CD4-positive, CD25-positive, alpha-beta regulatory T cell (primary cell): ENCODE data around the gene LPCAT3. TPM values are rescaled to one million over a fixed set of nuclear protein-coding genes. Genes with fewer than 3 reads are reported as not detected.
A peak's percentile ranks its signal among the peaks of the same experiment; 100 is the strongest.

Source experiments
- ATAC-seq, 2 donors: fragments of 150-1000 bp; cut with Tn5 transposase; one replicate each; pipeline ENCODE4 v1.10.0; 2021; ENCODE audit warnings: low read depth in 2 of 2, moderate number of reproducible peaks in 2 of 2, moderate library complexity in 1 of 2
- DNase-seq, 3 donors: peaks; one replicate each; pipeline versions ENCODE4 v3.0.0 to v3.0.0-alpha.2; 2012 to 2022; ENCODE audit warnings: mixed read lengths in 1 of 3
- H3K27ac ChIP-seq: one replicate; pipeline ENCODE4 v1.7.0; 2013; ENCODE audit warnings: mild to moderate bottlenecking, low read length; ENCODE audit not compliant: insufficient read depth, poor library complexity, severe bottlenecking
- H3K27me3 ChIP-seq: one replicate; pipeline ENCODE4 v1.7.0; 2013; ENCODE audit warnings: low read length; ENCODE audit not compliant: control insufficient read depth, insufficient read depth
- H3K36me3 ChIP-seq: one replicate; pipeline ENCODE4 v1.7.0; 2013; ENCODE audit warnings: mild to moderate bottlenecking, low read length, moderate library complexity; ENCODE audit not compliant: control insufficient read depth, insufficient read depth
- H3K4me1 ChIP-seq: 2 replicates; pipeline ENCODE4 v1.7.0; 2013; ENCODE audit warnings: mild to moderate bottlenecking, low read length; ENCODE audit not compliant: insufficient read depth, control insufficient read depth, poor library complexity, severe bottlenecking
- H3K4me3 ChIP-seq: one replicate; pipeline ENCODE4 v1.7.0; 2013; ENCODE audit warnings: low read depth, mild to moderate bottlenecking, low read length, moderate library complexity
- H3K9me3 ChIP-seq, 2 experiments: 1 replicate in 1 of 2; 2 replicates in 1 of 2; pipeline ENCODE4 v1.7.0; 2013; ENCODE audit warnings: low read length in 2 of 2, mild to moderate bottlenecking in 1 of 2, moderate library complexity in 1 of 2; ENCODE audit not compliant: control insufficient read depth in 2 of 2
- H3K27ac Mint-ChIP-seq, 3 donors: one replicate each; pipeline ENCODE4 v1.8.0; 2020 to 2022; ENCODE audit warnings: mild to moderate bottlenecking in 3 of 3, mixed read lengths in 3 of 3, moderate library complexity in 2 of 3
- H3K27me3 Mint-ChIP-seq: one replicate; pipeline ENCODE4 v1.8.0; 2022; ENCODE audit warnings: mild to moderate bottlenecking, mixed read lengths
- H3K36me3 Mint-ChIP-seq: one replicate; pipeline ENCODE4 v1.8.0; 2020; ENCODE audit warnings: mixed read lengths
- H3K4me1 Mint-ChIP-seq, 4 donors: one replicate each; pipeline ENCODE4 v1.8.0; 2020 to 2022; ENCODE audit warnings: mixed read lengths in 4 of 4, mild to moderate bottlenecking in 1 of 4
- H3K4me3 Mint-ChIP-seq, 4 donors: one replicate each; pipeline ENCODE4 v1.8.0; 2020 to 2022; ENCODE audit warnings: mild to moderate bottlenecking in 4 of 4, mixed read lengths in 4 of 4, moderate library complexity in 3 of 4
- H3K9me3 Mint-ChIP-seq, 7 donors: one replicate each; pipeline ENCODE4 v1.8.0; 2020 to 2022; ENCODE audit warnings: mixed read lengths in 7 of 7, mild to moderate bottlenecking in 3 of 7, moderate library complexity in 2 of 7
- polyA plus RNA-seq, 4 donors: library from polyadenylated mRNA; unstranded; fragments of 300-500 nt; fragmentation: Illumina TruSeq; gene quantifications; one replicate each; pipeline ENCODE4 v1.2.3, GENCODE V29; 2021
- total RNA-seq: library from RNA; stranded (reverse); gene quantifications from one replicate; pipeline ENCODE4 v1.2.3, GENCODE V29; 2022

Gene LPCAT3
- total and polyA plus RNA-seq, 5 donors from 2014 or later, result 25.0 to 32.8 (median 30.8) TPM

GRCh38 chr12:6996040-6996441 lies 22.2 kb downstream of the LPCAT3 start:
- no peak overlapping the region for H3K4me3 ChIP-seq
- peaks cover 17% of the 10 kb centered on the region for H3K36me3 ChIP-seq
- H3K36me3 Mint-ChIP-seq, result peaks cover 21% of the 10 kb centered on the region
- H3K9me3 Mint-ChIP-seq, result no peaks in the 10 kb centered on the region
- no peaks in the 10 kb centered on the region for H3K27me3 ChIP-seq
- ATAC-seq (no peak), DNase-seq (no peak)
- H3K4me3 Mint-ChIP-seq, result no peak overlapping the region
- H3K9me3 ChIP-seq, result no peaks in the 10 kb centered on the region
- peaks cover 3% of the 10 kb centered on the region for H3K4me1 ChIP-seq
- H3K27me3 Mint-ChIP-seq, result no peaks in the 10 kb centered on the region
- H3K27ac Mint-ChIP-seq, result peak overlapping the region in 2 of 3 donors; percentile 62 to 64
- peaks cover 5 to 19% (median 9%) of the 10 kb centered on the region in 4 donors for H3K4me1 Mint-ChIP-seq
- no peak overlapping the region for H3K27ac ChIP-seq

GRCh38 chr12:6987956-6988553 lies 30.2 kb downstream of the LPCAT3 start:
- Histone ChIP-seq H3K27ac (no peak overlapping the region), H3K27me3 (no peaks in the 10 kb centered on the region), H3K9me3 (no peaks in the 10 kb centered on the region), H3K36me3 (peaks cover 20% of the 10 kb centered on the region), H3K4me3 (no peak overlapping the region), H3K4me1 (no peaks in the 10 kb centered on the region)
- H3K27me3 Mint-ChIP-seq, result no peaks in the 10 kb centered on the region
- DNase-seq (no peak), ATAC-seq (no peak)
- no peaks in the 10 kb centered on the region for H3K9me3 Mint-ChIP-seq
- no peak overlapping the region for H3K4me3 Mint-ChIP-seq
- H3K4me1 Mint-ChIP-seq, result peaks cover 0 to 6% (median 2%) of the 10 kb centered on the region in 4 donors
- peaks cover 15% of the 10 kb centered on the region for H3K36me3 Mint-ChIP-seq
- no peak overlapping the region for H3K27ac Mint-ChIP-seq

- peaks cover 55% of the 10 kb centered on the region for H3K36me3 ChIP-seq
- H3K4me1 Mint-ChIP-seq, result peaks cover 0 to 3% (median 0%) of the 10 kb centered on the region in 4 donors
- DNase-seq, result no peak
- H3K9me3 ChIP-seq, result no peaks in the 10 kb centered on the region
- no peaks in the 10 kb centered on the region for H3K27me3 Mint-ChIP-seq
- no peak overlapping the region for H3K4me3 ChIP-seq
- no peaks in the 10 kb centered on the region for H3K9me3 Mint-ChIP-seq
- H3K27ac Mint-ChIP-seq, result peak overlapping the region in 1 of 3 donors; percentile 51
- no peaks in the 10 kb centered on the region for H3K4me1 ChIP-seq
- no peak overlapping the region for H3K27ac ChIP-seq
- H3K4me3 Mint-ChIP-seq, result no peak overlapping the region
- peaks cover 24% of the 10 kb centered on the region for H3K36me3 Mint-ChIP-seq
- ATAC-seq, result no peak
- no peaks in the 10 kb centered on the region for H3K27me3 ChIP-seq
These were observed 35.7 kb downstream of the LPCAT3 start for GRCh38 chr12:6982532-6982931.

- Histone ChIP-seq H3K27me3 (no peaks in the 10 kb centered on the region), H3K27ac (no peak overlapping the region), H3K36me3 (peaks cover 62% of the 10 kb centered on the region), H3K4me1 (no peaks in the 10 kb centered on the region), H3K4me3 (no peak overlapping the region), H3K9me3 (no peaks in the 10 kb centered on the region)
- Mint-ChIP-seq H3K9me3 (no peaks in the 10 kb centered on the region), H3K27me3 (no peaks in the 10 kb centered on the region), H3K4me3 (no peak overlapping the region), H3K27ac (peak overlapping the region in 2 of 3 donors; percentile 23 to 77), H3K4me1 (peaks cover 0 to 3% (median 0%) of the 10 kb centered on the region in 4 donors), H3K36me3 (peaks cover 27% of the 10 kb centered on the region)
- no peak for ATAC-seq
- no peak for DNase-seq
These were observed 36.9 kb downstream of the LPCAT3 start for GRCh38 chr12:6981152-6982052.

- Mint-ChIP-seq H3K36me3 (peaks cover 31% of the 10 kb centered on the region), H3K27me3 (no peaks in the 10 kb centered on the region), H3K4me1 (peaks cover 0 to 3% (median 0%) of the 10 kb centered on the region in 4 donors), H3K27ac (peak overlapping the region in 1 of 3 donors; percentile 23), H3K9me3 (no peaks in the 10 kb centered on the region), H3K4me3 (no peak overlapping the region)
- H3K36me3 ChIP-seq, result peaks cover 64% of the 10 kb centered on the region
- H3K4me1 ChIP-seq, result no peaks in the 10 kb centered on the region
- no peak overlapping the region for H3K27ac ChIP-seq
- DNase-seq (no peak), ATAC-seq (no peak)
- H3K4me3 ChIP-seq, result no peak overlapping the region
- no peaks in the 10 kb centered on the region for H3K9me3 ChIP-seq
- no peaks in the 10 kb centered on the region for H3K27me3 ChIP-seq
These were observed 37.5 kb downstream of the LPCAT3 start for GRCh38 chr12:6980740-6981139.

- Histone ChIP-seq H3K9me3 (no peaks in the 10 kb centered on the region), H3K36me3 (peaks cover 71% of the 10 kb centered on the region), H3K4me3 (no peak overlapping the region), H3K4me1 (no peaks in the 10 kb centered on the region), H3K27me3 (no peaks in the 10 kb centered on the region), H3K27ac (no peak overlapping the region)
- Mint-ChIP-seq H3K27ac (peak overlapping the region in 1 of 3 donors; percentile 23), H3K27me3 (no peaks in the 10 kb centered on the region), H3K4me1 (peaks cover 0 to 3% (median 0%) of the 10 kb centered on the region in 4 donors), H3K4me3 (no peak overlapping the region), H3K9me3 (no peaks in the 10 kb centered on the region), H3K36me3 (peaks cover 32% of the 10 kb centered on the region)
- no peak for DNase-seq
- no peak for ATAC-seq
These were observed 38.2 kb downstream of the LPCAT3 start for GRCh38 chr12:6980075-6980474.

- DNase-seq (no peak), ATAC-seq (no peak)
- Histone ChIP-seq H3K36me3 (peaks cover 77% of the 10 kb centered on the region), H3K27me3 (no peaks in the 10 kb centered on the region), H3K4me1 (no peaks in the 10 kb centered on the region), H3K4me3 (no peak overlapping the region), H3K9me3 (no peaks in the 10 kb centered on the region), H3K27ac (no peak overlapping the region)
- H3K4me1 Mint-ChIP-seq, result peaks cover 0 to 3% (median 0%) of the 10 kb centered on the region in 4 donors
- peaks cover 32% of the 10 kb centered on the region for H3K36me3 Mint-ChIP-seq
- peak overlapping the region in 1 of 3 donors; percentile 20 for H3K27ac Mint-ChIP-seq
- H3K27me3 Mint-ChIP-seq, result no peaks in the 10 kb centered on the region
- no peak overlapping the region for H3K4me3 Mint-ChIP-seq
- no peaks in the 10 kb centered on the region for H3K9me3 Mint-ChIP-seq
These were observed 38.8 kb downstream of the LPCAT3 start for GRCh38 chr12:6979453-6979852.
